ENCODE measurements around the gene ESPNL.

Gene ESPNL

GRCh38 chr2:238146884-238147544 lies 46.9 kb downstream of the ESPNL start:
- no peaks in the 10 kb centered on the region for H3K27me3 ChIP-seq (ENCODE audit: control insufficient read depth in 1 of 2, insufficient read depth in 2 of 2, low read length in 2 of 2)
- H3K9me3 ChIP-seq (ENCODE audit: control insufficient read depth in 2 of 2, low read length in 2 of 2) = no peaks in the 10 kb centered on the region
- no peak overlapping the region for H3K27ac ChIP-seq (ENCODE audit: low read length)
- no peak overlapping the region for H3K9ac ChIP-seq (ENCODE audit: low read length in 2 of 2)
- H3K36me3 ChIP-seq (ENCODE audit: control insufficient read depth in 2 of 2, insufficient read depth in 2 of 2, low read length in 2 of 2) = no peaks in the 10 kb centered on the region
- H3K4me1 ChIP-seq (ENCODE audit: control insufficient read depth, insufficient read depth, low read length) = no peaks in the 10 kb centered on the region
- no peak overlapping the region for H3K4me3 ChIP-seq (ENCODE audit: low read length in 2 of 2)

GRCh38 chr2:238148981-238149380 lies 48.8 kb downstream of the ESPNL start:
- no peaks in the 10 kb centered on the region for H3K36me3 ChIP-seq (ENCODE audit: control insufficient read depth in 2 of 2, insufficient read depth in 2 of 2, low read length in 2 of 2)
- H3K27me3 ChIP-seq (ENCODE audit: control insufficient read depth in 1 of 2, insufficient read depth in 2 of 2, low read length in 2 of 2) = no peaks in the 10 kb centered on the region
- H3K9ac ChIP-seq (ENCODE audit: low read length in 2 of 2) = no peak overlapping the region
- no peaks in the 10 kb centered on the region for H3K9me3 ChIP-seq (ENCODE audit: control insufficient read depth in 2 of 2, low read length in 2 of 2)
- no peak overlapping the region for H3K27ac ChIP-seq (ENCODE audit: low read length)
- H3K4me3 ChIP-seq (ENCODE audit: low read length in 2 of 2) = no peak overlapping the region
- H3K4me1 ChIP-seq (ENCODE audit: control insufficient read depth, insufficient read depth, low read length) = peaks cover 2% of the 10 kb centered on the region

- H3K9me3 ChIP-seq (ENCODE audit: control insufficient read depth in 2 of 2, low read length in 2 of 2) = no peaks in the 10 kb centered on the region
- H3K36me3 ChIP-seq (ENCODE audit: control insufficient read depth in 2 of 2, insufficient read depth in 2 of 2, low read length in 2 of 2) = no peaks in the 10 kb centered on the region
- H3K27me3 ChIP-seq (ENCODE audit: control insufficient read depth in 1 of 2, insufficient read depth in 2 of 2, low read length in 2 of 2) = no peaks in the 10 kb centered on the region
- H3K27ac ChIP-seq (ENCODE audit: low read length) = no peak overlapping the region
- H3K4me3 ChIP-seq (ENCODE audit: low read length in 2 of 2) = no peak overlapping the region
- H3K4me1 ChIP-seq (ENCODE audit: control insufficient read depth, insufficient read depth, low read length) = peaks cover 2% of the 10 kb centered on the region
- no peak overlapping the region for H3K9ac ChIP-seq (ENCODE audit: low read length in 2 of 2)
Measured at GRCh38 chr2:238149841-238150572, 49.9 kb downstream of the ESPNL start.

GRCh38 chr2:238150686-238151085 lies 50.5 kb downstream of the ESPNL start:
- Histone ChIP-seq H3K9ac (ENCODE audit: low read length in 2 of 2) (no peak overlapping the region), H3K36me3 (ENCODE audit: control insufficient read depth in 2 of 2, insufficient read depth in 2 of 2, low read length in 2 of 2) (no peaks in the 10 kb centered on the region)

GRCh38 chr2:238151205-238151604 lies 51.1 kb downstream of the ESPNL start:
- no peak overlapping the region for H3K9ac ChIP-seq (ENCODE audit: low read length in 2 of 2)
- no peaks in the 10 kb centered on the region for H3K9me3 ChIP-seq (ENCODE audit: control insufficient read depth in 2 of 2, low read length in 2 of 2)
- peaks cover 2% of the 10 kb centered on the region for H3K4me1 ChIP-seq (ENCODE audit: control insufficient read depth, insufficient read depth, low read length)
- no peak overlapping the region for H3K27ac ChIP-seq (ENCODE audit: low read length)
- no peaks in the 10 kb centered on the region for H3K27me3 ChIP-seq (ENCODE audit: control insufficient read depth in 1 of 2, insufficient read depth in 2 of 2, low read length in 2 of 2)
- H3K36me3 ChIP-seq (ENCODE audit: control insufficient read depth in 2 of 2, insufficient read depth in 2 of 2, low read length in 2 of 2) = no peaks in the 10 kb centered on the region
- no peak overlapping the region for H3K4me3 ChIP-seq (ENCODE audit: low read length in 2 of 2)

More at GRCh38 chr2:238150686-238151085, 50.5 kb downstream of the ESPNL start:
- Histone ChIP-seq H3K4me1 (ENCODE audit: control insufficient read depth, insufficient read depth, low read length) (peaks cover 2% of the 10 kb centered on the region), H3K27me3 (ENCODE audit: control insufficient read depth in 1 of 2, insufficient read depth in 2 of 2, low read length in 2 of 2) (no peaks in the 10 kb centered on the region), H3K9me3 (ENCODE audit: control insufficient read depth in 2 of 2, low read length in 2 of 2) (no peaks in the 10 kb centered on the region), H3K27ac (ENCODE audit: low read length) (no peak overlapping the region), H3K4me3 (ENCODE audit: low read length in 2 of 2) (no peak overlapping the region)

- no peaks in the 10 kb centered on the region for H3K27me3 ChIP-seq (ENCODE audit: control insufficient read depth in 1 of 2, insufficient read depth in 2 of 2, low read length in 2 of 2)
- peaks cover 2% of the 10 kb centered on the region for H3K4me1 ChIP-seq (ENCODE audit: control insufficient read depth, insufficient read depth, low read length)
- no peak overlapping the region for H3K27ac ChIP-seq (ENCODE audit: low read length)
- no peaks in the 10 kb centered on the region for H3K36me3 ChIP-seq (ENCODE audit: control insufficient read depth in 2 of 2, insufficient read depth in 2 of 2, low read length in 2 of 2)
- no peak overlapping the region for H3K4me3 ChIP-seq (ENCODE audit: low read length in 2 of 2)
- H3K9me3 ChIP-seq (ENCODE audit: control insufficient read depth in 2 of 2, low read length in 2 of 2) = no peaks in the 10 kb centered on the region
- no peak overlapping the region for H3K9ac ChIP-seq (ENCODE audit: low read length in 2 of 2)
Measured at GRCh38 chr2:238151628-238152235, 51.6 kb downstream of the ESPNL start.

GRCh38 chr2:238152771-238153688 lies 52.9 kb downstream of the ESPNL start:
- H3K4me1 ChIP-seq (ENCODE audit: control insufficient read depth, insufficient read depth, low read length) = peaks cover 2% of the 10 kb centered on the region
- H3K36me3 ChIP-seq (ENCODE audit: control insufficient read depth in 2 of 2, insufficient read depth in 2 of 2, low read length in 2 of 2) = no peaks in the 10 kb centered on the region
- no peak overlapping the region for H3K27ac ChIP-seq (ENCODE audit: low read length)
- peaks cover 0 to under 1% of the 10 kb centered on the region in 2 donors for H3K27me3 ChIP-seq (ENCODE audit: control insufficient read depth in 1 of 2, insufficient read depth in 2 of 2, low read length in 2 of 2)
- no peaks in the 10 kb centered on the region for H3K9me3 ChIP-seq (ENCODE audit: control insufficient read depth in 2 of 2, low read length in 2 of 2)
- H3K4me3 ChIP-seq (ENCODE audit: low read length in 2 of 2) = no peak overlapping the region
- no peak overlapping the region for H3K9ac ChIP-seq (ENCODE audit: low read length in 2 of 2)

GRCh38 chr2:238154570-238154969 lies 54.4 kb downstream of the ESPNL start:
- Histone ChIP-seq H3K27me3 (ENCODE audit: control insufficient read depth in 1 of 2, insufficient read depth in 2 of 2, low read length in 2 of 2) (peaks cover 4 to 10% of the 10 kb centered on the region in 2 donors), H3K9ac (ENCODE audit: low read length in 2 of 2) (no peak overlapping the region), H3K4me3 (ENCODE audit: low read length in 2 of 2) (no peak overlapping the region), H3K27ac (ENCODE audit: low read length) (no peak overlapping the region), H3K4me1 (ENCODE audit: control insufficient read depth, insufficient read depth, low read length) (peaks cover 5% of the 10 kb centered on the region), H3K9me3 (ENCODE audit: control insufficient read depth in 2 of 2, low read length in 2 of 2) (no peaks in the 10 kb centered on the region), H3K36me3 (ENCODE audit: control insufficient read depth in 2 of 2, insufficient read depth in 2 of 2, low read length in 2 of 2) (no peaks in the 10 kb centered on the region)

- H3K27ac ChIP-seq (ENCODE audit: low read length) = no peak overlapping the region
- no peak overlapping the region for H3K9ac ChIP-seq (ENCODE audit: low read length in 2 of 2)
- H3K9me3 ChIP-seq (ENCODE audit: control insufficient read depth in 2 of 2, low read length in 2 of 2) = no peaks in the 10 kb centered on the region
- peaks cover 5% of the 10 kb centered on the region for H3K4me1 ChIP-seq (ENCODE audit: control insufficient read depth, insufficient read depth, low read length)
- peaks cover 4 to 16% of the 10 kb centered on the region in 2 donors for H3K27me3 ChIP-seq (ENCODE audit: control insufficient read depth in 1 of 2, insufficient read depth in 2 of 2, low read length in 2 of 2)
- H3K4me3 ChIP-seq (ENCODE audit: low read length in 2 of 2) = no peak overlapping the region
- H3K36me3 ChIP-seq (ENCODE audit: control insufficient read depth in 2 of 2, insufficient read depth in 2 of 2, low read length in 2 of 2) = no peaks in the 10 kb centered on the region
Measured at GRCh38 chr2:238155051-238155760, 55.1 kb downstream of the ESPNL start.

All from stomach smooth muscle (tissue), 2 donors.